Endothelial cell (in vitro differentiated cells): Measurements from ENCODE around the gene CRYBG2. TPM values are rescaled to one million over a fixed set of nuclear protein-coding genes. Genes with fewer than 3 reads are reported as not detected.
A peak's percentile ranks its signal among the peaks of the same experiment; 100 is the strongest.
"Not testable (repeated sequence)": the region's sequence is repeated elsewhere in the genome, so short reads cannot be mapped to it uniquely, and the experiment has no call there.

Source experiments
- DNase-seq: peaks from one replicate; pipeline ENCODE4 v3.0.0; 2021; ENCODE audit warnings: low spot score
- H3K27ac Mint-ChIP-seq: one replicate; pipeline ENCODE4 v1.8.0; 2021; ENCODE audit warnings: mixed read lengths, inconsistent platforms; ENCODE audit not compliant: unreplicated experiment
- H3K27me3 Mint-ChIP-seq: one replicate; pipeline ENCODE4 v1.8.0; 2021; ENCODE audit warnings: mild to moderate bottlenecking, moderate library complexity, mixed read lengths, inconsistent platforms; ENCODE audit not compliant: unreplicated experiment
- H3K36me3 Mint-ChIP-seq: one replicate; pipeline ENCODE4 v1.8.0; 2021; ENCODE audit warnings: mild to moderate bottlenecking, low read depth, mixed read lengths, inconsistent platforms; ENCODE audit not compliant: unreplicated experiment
- H3K4me1 Mint-ChIP-seq: one replicate; pipeline ENCODE4 v1.8.0; 2021; ENCODE audit warnings: mild to moderate bottlenecking, mixed read lengths, inconsistent platforms; ENCODE audit not compliant: unreplicated experiment
- H3K4me3 Mint-ChIP-seq: one replicate; pipeline ENCODE4 v1.8.0; 2021; ENCODE audit warnings: mild to moderate bottlenecking, mixed read lengths, inconsistent platforms; ENCODE audit not compliant: unreplicated experiment
- H3K9me3 Mint-ChIP-seq: one replicate; pipeline ENCODE4 v1.8.0; 2021; ENCODE audit warnings: mixed read lengths, inconsistent platforms; ENCODE audit not compliant: unreplicated experiment
- CTCF ChIP-seq: fragments of 200-600 bp; sonication (generic); IDR thresholded peaks from one replicate; pipeline ENCODE4 v1.5.0; 2021; ENCODE audit warnings: antibody characterized with exemption; ENCODE audit not compliant: unreplicated experiment
- total RNA-seq: library from RNA; stranded (reverse); fragmentation: NEBNext Ultra II Directional; extraction: Animal tissue kit (Norgen Biotek cat#: 25700); gene quantifications from one replicate; pipeline ENCODE4 v1.2.1, GENCODE V29; 2021; ENCODE audit not compliant: unreplicated experiment

The CRYBG2 gene
- total RNA-seq, 1 donor from 2014 or later = 1.4 TPM

DNA sequence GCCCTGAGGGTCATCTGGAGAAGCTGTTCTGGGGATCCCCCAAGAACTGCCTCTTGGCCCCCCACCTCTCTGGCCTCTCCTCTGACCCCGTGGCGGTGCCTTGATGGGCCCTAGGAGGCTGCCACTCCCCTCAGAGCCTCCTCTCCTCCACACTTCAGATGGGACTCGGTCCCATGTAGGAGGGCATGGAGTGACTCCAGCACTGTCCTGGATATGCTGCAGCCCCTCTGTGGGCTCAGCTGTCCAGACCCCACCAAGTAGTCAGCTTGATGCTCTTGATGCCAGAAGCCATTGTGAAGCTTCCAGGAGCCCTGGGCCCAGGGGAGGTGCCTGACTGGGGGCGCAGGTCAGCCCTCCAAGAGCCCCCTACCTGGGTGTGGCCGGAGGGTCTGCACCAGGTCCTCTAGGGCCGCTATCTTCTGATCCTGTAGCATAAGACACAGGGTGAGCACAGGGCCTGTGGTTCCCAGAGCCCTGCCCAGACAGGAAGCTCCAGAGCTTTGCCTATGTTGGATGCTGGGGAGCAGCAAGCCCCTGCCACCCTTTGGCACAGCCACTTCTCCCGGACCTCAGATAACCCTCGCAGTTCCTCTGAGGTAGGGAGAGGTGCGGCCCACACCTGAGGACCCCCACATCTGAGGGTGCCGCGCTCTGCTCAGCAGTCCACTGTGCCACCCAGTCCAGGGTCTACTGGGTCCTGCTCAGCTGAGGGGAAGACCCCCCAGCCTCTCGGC lies 56.7 kb downstream of the CRYBG2 start:
- H3K4me3 Mint-ChIP-seq = no peak overlapping the region
- H3K27ac Mint-ChIP-seq = no peak overlapping the region
- peaks cover 7% of the 10 kb centered on the region for H3K36me3 Mint-ChIP-seq
- peaks cover 2% of the 10 kb centered on the region for H3K27me3 Mint-ChIP-seq
- no peak for DNase-seq
- peaks cover 18% of the 10 kb centered on the region for H3K4me1 Mint-ChIP-seq
- TF ChIP-seq CTCF = no peak
- no peaks in the 10 kb centered on the region for H3K9me3 Mint-ChIP-seq

DNA sequence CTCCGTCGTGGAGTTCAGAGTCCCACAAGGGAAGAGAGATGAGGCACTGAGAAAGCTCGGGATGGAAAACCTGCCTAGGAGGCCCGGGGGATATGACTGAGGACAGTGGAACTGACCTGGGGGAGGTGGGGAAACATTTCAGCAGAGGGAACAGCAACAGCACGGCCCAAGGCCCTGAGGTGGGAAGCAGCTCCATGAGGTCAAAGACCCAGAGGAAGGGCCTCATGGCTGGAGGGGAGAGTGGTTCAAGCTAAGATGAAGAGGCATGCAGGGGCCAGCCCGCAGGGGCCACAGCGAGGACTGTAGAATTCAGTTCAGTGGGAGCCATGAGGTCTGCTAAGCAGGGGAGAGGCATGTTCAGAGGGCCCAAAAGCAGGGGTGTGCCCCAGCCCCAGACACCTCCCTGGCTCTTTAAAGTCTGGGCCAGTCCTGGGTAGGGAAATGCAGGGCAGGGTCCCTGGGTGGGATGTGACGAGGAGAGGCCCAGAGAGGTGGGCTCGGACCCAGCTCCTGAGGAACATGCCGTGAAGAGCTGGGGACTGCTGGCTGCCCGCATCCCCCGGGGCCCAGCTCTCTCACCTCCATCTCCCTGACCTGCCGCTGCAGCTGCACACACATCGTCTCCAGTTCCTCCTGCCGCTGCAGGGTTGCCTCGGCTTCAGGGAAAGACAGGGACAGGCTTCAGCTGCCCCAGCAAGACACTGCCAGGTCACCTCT lies 57.4 kb downstream of the CRYBG2 start:
- no peak for TF ChIP-seq CTCF

GRCh38 chr1:26295194-26296138 lies 58.5 kb downstream of the CRYBG2 start:
- DNase-seq = no peak
- Mint-ChIP-seq H3K27me3 (peaks cover 2% of the 10 kb centered on the region), H3K4me3 (peak overlapping the region; percentile 78), H3K4me1 (peaks cover 25% of the 10 kb centered on the region), H3K9me3 (no peaks in the 10 kb centered on the region), H3K36me3 (peaks cover 7% of the 10 kb centered on the region), H3K27ac (peak overlapping the region; percentile 79)
- no peak for TF ChIP-seq CTCF

More for the DNA sequence above, 57.4 kb downstream of the CRYBG2 start:
- Mint-ChIP-seq H3K27me3 (peaks cover 2% of the 10 kb centered on the region), H3K36me3 (peaks cover 7% of the 10 kb centered on the region), H3K4me3 (no peak overlapping the region), H3K4me1 (peaks cover 22% of the 10 kb centered on the region), H3K9me3 (no peaks in the 10 kb centered on the region), H3K27ac (no peak overlapping the region)
- no peak for DNase-seq

GRCh38 chr1:26293911-26294463 lies 59.9 kb downstream of the CRYBG2 start:
- Mint-ChIP-seq H3K9me3 (no peaks in the 10 kb centered on the region), H3K27ac (no peak overlapping the region), H3K4me3 (no peak overlapping the region), H3K4me1 (peaks cover 25% of the 10 kb centered on the region), H3K27me3 (no peaks in the 10 kb centered on the region), H3K36me3 (peaks cover 7% of the 10 kb centered on the region)
- DNase-seq = no peak
- TF ChIP-seq CTCF = no peak

DNA sequence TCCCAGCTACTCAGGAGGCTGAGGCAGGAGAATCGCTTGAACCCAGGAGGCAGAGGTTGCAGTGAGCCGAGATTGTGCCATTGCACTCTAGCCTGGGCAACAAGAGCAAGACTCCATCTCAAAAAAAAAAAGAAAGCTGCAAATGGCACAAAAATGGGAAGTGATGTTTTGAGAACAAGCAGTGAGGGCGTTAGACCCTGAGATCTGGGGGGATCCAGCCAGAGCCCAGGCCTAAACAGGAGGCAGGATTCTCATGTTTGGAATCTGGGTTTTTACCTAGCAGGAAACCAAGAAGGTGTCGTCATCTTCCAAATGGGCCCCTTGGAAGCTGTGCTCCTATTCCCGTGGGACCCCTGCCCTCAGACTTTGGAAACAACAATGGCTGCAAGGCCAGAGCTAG lies 61.2 kb downstream of the CRYBG2 start:
- DNase-seq, H3K4me3 Mint-ChIP-seq, H3K9me3 Mint-ChIP-seq, H3K27me3 Mint-ChIP-seq, H3K27ac Mint-ChIP-seq, H3K36me3 Mint-ChIP-seq: not testable (repeated sequence)
- H3K4me1 Mint-ChIP-seq = peaks cover 30% of the 10 kb centered on the region
